Measurements from ENCODE around the gene COL16A1. TPM values are rescaled to one million over a fixed set of nuclear protein-coding genes. Genes with fewer than 3 reads are reported as not detected.

Gene COL16A1
- total and polyA plus RNA-seq, 2 of the 4 experiments (the other 2 are of a cell fraction): 34.2 to 62.8 TPM

- peak overlapping the region; percentile 92 for H2AK9ac ChIP-seq (replicated peaks; ENCODE audit: low read depth, low read length, poor library complexity)
- H4K5ac ChIP-seq (ENCODE audit: low read depth, low read length): peak overlapping the region; percentile 53
- TF ChIP-seq CHD1 (IDR thresholded peaks at IDR 0.05; ENCODE audit: low read depth, low read length) (no peak), FOS (IDR thresholded peaks at IDR 0.05; ENCODE audit: low read depth, low read length) (no peak), SMC3 (IDR thresholded peaks at IDR 0.05; ENCODE audit: low read depth, low read length) (peak; percentile 55), BHLHE40 (IDR thresholded peaks at IDR 0.05; ENCODE audit: low read depth, low read length) (no peak), MXI1 (IDR thresholded peaks at IDR 0.05; ENCODE audit: borderline replicate concordance, low read depth, low read length) (0 out of 2 replicates have a peak, but pooled peaks have one; percentile 58), CEBPB (IDR thresholded peaks at IDR 0.05; ENCODE audit: low read depth, low read length) (no peak), ELK1 (IDR thresholded peaks at IDR 0.05; ENCODE audit: borderline replicate concordance, low read depth, low read length) (no peak), NFE2L2 (IDR thresholded peaks at IDR 0.05; ENCODE audit: low read depth, low read length) (no peak), RAD21 (IDR thresholded peaks at IDR 0.05; ENCODE audit: low read length) (peak; percentile 55), RCOR1 (IDR thresholded peaks at IDR 0.05; ENCODE audit: insufficient replicate concordance, low read length) (no peak), POLR2A (IDR thresholded peaks at IDR 0.05; ENCODE audit: low read depth, low read length) (no peak; the same call in 1 of the 2 replicates), MAZ (IDR thresholded peaks at IDR 0.05; ENCODE audit: borderline replicate concordance, low read depth, low read length) (peak; percentile 26; the same call in 1 of the 2 replicates)
- TF ChIP-seq, protein P1, sequence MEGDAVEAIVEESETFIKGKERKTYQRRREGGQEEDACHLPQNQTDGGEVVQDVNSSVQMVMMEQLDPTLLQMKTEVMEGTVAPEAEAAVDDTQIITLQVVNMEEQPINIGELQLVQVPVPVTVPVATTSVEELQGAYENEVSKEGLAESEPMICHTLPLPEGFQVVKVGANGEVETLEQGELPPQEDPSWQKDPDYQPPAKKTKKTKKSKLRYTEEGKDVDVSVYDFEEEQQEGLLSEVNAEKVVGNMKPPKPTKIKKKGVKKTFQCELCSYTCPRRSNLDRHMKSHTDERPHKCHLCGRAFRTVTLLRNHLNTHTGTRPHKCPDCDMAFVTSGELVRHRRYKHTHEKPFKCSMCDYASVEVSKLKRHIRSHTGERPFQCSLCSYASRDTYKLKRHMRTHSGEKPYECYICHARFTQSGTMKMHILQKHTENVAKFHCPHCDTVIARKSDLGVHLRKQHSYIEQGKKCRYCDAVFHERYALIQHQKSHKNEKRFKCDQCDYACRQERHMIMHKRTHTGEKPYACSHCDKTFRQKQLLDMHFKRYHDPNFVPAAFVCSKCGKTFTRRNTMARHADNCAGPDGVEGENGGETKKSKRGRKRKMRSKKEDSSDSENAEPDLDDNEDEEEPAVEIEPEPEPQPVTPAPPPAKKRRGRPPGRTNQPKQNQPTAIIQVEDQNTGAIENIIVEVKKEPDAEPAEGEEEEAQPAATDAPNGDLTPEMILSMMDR (conservative IDR thresholded peaks at IDR 0.05; ENCODE audit: low read depth, low read length): peak; percentile 83
- WGBS, 2 experiments (ENCODE audit: extremely low coverage in 2 of 2, insufficient read length in 1 of 2): 0% methylated on average over 4 of the region's 44 CpGs; no CpG with 5 or more reads in 1 of the 2 experiments
- ATAC-seq (ENCODE audit: low read depth): peak; percentile 90
- BruUV-seq (replicated peaks): no TSS peak
- no peaks in the 10 kb centered on the region for H4K20me1 ChIP-seq (ENCODE audit: insufficient read depth, low read length)
- H4K8ac ChIP-seq (ENCODE audit: low read depth in 2 of 2, low read length in 2 of 2): peak overlapping the region; percentile 40 to 89
- H3K56ac ChIP-seq (ENCODE audit: extremely low read depth, insufficient read depth, low read length): peak overlapping the region; percentile 41; the same call in 1 of the 2 replicates
- no peaks in the 10 kb centered on the region for H3K36me3 ChIP-seq (ENCODE audit: control insufficient read depth, insufficient read depth, low read length)
- H3K14ac ChIP-seq (replicated peaks; ENCODE audit: low read depth, low read length): peak overlapping the region; percentile 63
- peaks cover 19% of the 10 kb centered on the region for H3K9me1 ChIP-seq (ENCODE audit: insufficient read depth, low read length)
- H3K4me3 ChIP-seq (ENCODE audit: insufficient read depth, low read depth, low read length): peak overlapping the region; percentile 14
- in situ Hi-C loops (cut with MboI; ENCODE audit: low sequenced_read_pairs): no loop called here
- H2BK120ac ChIP-seq (ENCODE audit: low read depth, low read length): peak overlapping the region; percentile 89
- peak; percentile 81 for DNase-seq
- CTCF ChIA-PET: interaction anchor here (0.6 to 3.3 kb wide), 12 partner anchors 10 to 321 kb away, joined by 3 to 28 read pairs (median 5); partner anchors contain the start of genes COL16A1 and PEF1
- H3K23ac ChIP-seq (ENCODE audit: low read depth, low read length): 0 out of 2 replicates have a peak overlapping the region, but pooled peaks have one; percentile 14
- peaks cover 4% of the 10 kb centered on the region; the same call in 1 of the 2 replicates for H3K27me3 ChIP-seq (ENCODE audit: control insufficient read depth, insufficient read depth, low read length)
- H2AFZ ChIP-seq (replicated peaks; ENCODE audit: low read length, poor library complexity): peak overlapping the region; percentile 99
- peak overlapping the region; percentile 91 for H3K4ac ChIP-seq (ENCODE audit: low read depth, low read length)
- H4K91ac ChIP-seq (ENCODE audit: insufficient read depth, low read depth, low read length): peak overlapping the region; percentile 85
- no peaks in the 10 kb centered on the region for H3K9me3 ChIP-seq (ENCODE audit: control insufficient read depth, insufficient read depth, low read length)
- H3K79me1 ChIP-seq (ENCODE audit: low read depth in 1 of 2, low read length in 2 of 2): 0 out of 4 replicates have a peak, but pooled peaks cover 0 to 6% of the 10 kb centered on the region in 2 experiments
- peak overlapping the region; percentile 69 for H3K27ac ChIP-seq (ENCODE audit: insufficient read depth, low read length)
- peak overlapping the region; percentile 17; the same call in 1 of the 2 replicates for H3K18ac ChIP-seq (ENCODE audit: low read depth, low read length)
- H2BK15ac ChIP-seq (ENCODE audit: low read depth, low read length): peak overlapping the region; percentile 40; the same call in 2 of the 3 replicates
- H3K4me2 ChIP-seq (ENCODE audit: low read depth, low read length): peak overlapping the region; percentile 62
- peak overlapping the region; percentile 65 for H2AK5ac ChIP-seq (ENCODE audit: low read depth, low read length)
- 0 out of 2 replicates have a peak overlapping the region, but pooled peaks have one; percentile 78 for H2BK20ac ChIP-seq (ENCODE audit: low read depth, low read length)
- H2BK5ac ChIP-seq (ENCODE audit: low read depth, low read length, poor library complexity, severe bottlenecking): peak overlapping the region; percentile 53
- H3K9ac ChIP-seq (ENCODE audit: low read depth, low read length): peak overlapping the region; percentile 26; the same call in 1 of the 2 replicates
- dilution Hi-C loops (cut with HindIII; ENCODE audit: low sequenced_read_pairs, unreplicated experiment): no loop called here
- intact Hi-C loops (cut with micrococcal nuclease): loop anchor here (2.0 kb wide), 1 partner anchor 50 kb away; no protein-coding TSS in a partner anchor
- H3K4me1 ChIP-seq (ENCODE audit: control insufficient read depth, insufficient read depth, low read length): peaks cover 32% of the 10 kb centered on the region
- POLR2A ChIA-PET (ENCODE audit: unreplicated experiment): interaction anchor here (1.2 kb wide), 1 partner anchor 14 kb away, joined by 4 read pairs; no protein-coding TSS in a partner anchor
Observed at GRCh38 chr1:31715087-31715872, 11.5 kb upstream of the COL16A1 start.

All from IMR-90 (cell line).